ENCODE measurements around the gene ARHGAP26. TPM values are rescaled to one million over a fixed set of nuclear protein-coding genes. Genes with fewer than 3 reads are reported as not detected.

ARHGAP26 gene
- total RNA-seq, 1 experiment from 2014 or later, result 34.5 TPM

GRCh38 chr5:142939884-142940283 lies 169.7 kb downstream of the ARHGAP26 start:
- no peak overlapping the region for H2AFZ ChIP-seq (ENCODE audit: low read depth, low read length, poor library complexity, severe bottlenecking)
- H3K9me2 ChIP-seq (ENCODE audit: insufficient read depth), result no peaks in the 10 kb centered on the region
- H3K4me1 ChIP-seq (ENCODE audit: control insufficient read depth in 1 of 2, insufficient read depth in 2 of 2, low read length in 2 of 2), result no peaks in the 10 kb centered on the region
- ChIA-PET RAD21 (ENCODE audit: low non-redundant PET in 1 of 2, low total read pairs in 2 of 2, uncharacterized antibody in 2 of 2, unreplicated experiment in 2 of 2) (no interaction called here), POLR2A (no interaction called here), CTCF (interaction anchor here (1.3 kb wide), 1 partner anchor 19 kb away, joined by 3 read pairs; no protein-coding TSS in a partner anchor)
- H4K20me1 ChIP-seq (ENCODE audit: insufficient read depth), result no peaks in the 10 kb centered on the region
- intact Hi-C loops (cut with micrococcal nuclease), result no loop called here
- BruUV-seq (replicated peaks), result no TSS peak
- H3K9me3 ChIP-seq (ENCODE audit: control insufficient read depth in 1 of 2, insufficient read depth in 1 of 2, low read depth in 1 of 2, low read length in 2 of 2), result no peaks in the 10 kb centered on the region
- H3K27ac ChIP-seq (ENCODE audit: low read depth, low read length), result no peak overlapping the region
- H3K27me3 ChIP-seq (ENCODE audit: insufficient read depth, low read length), result no peaks in the 10 kb centered on the region
- H3K9ac ChIP-seq (ENCODE audit: low read length), result no peak overlapping the region
- H3K4me3 ChIP-seq (replicated peaks in 1 of 2; ENCODE audit: low read depth in 1 of 2, low read length in 2 of 2), result no peak overlapping the region
- no peak overlapping the region for H3K4me2 ChIP-seq (ENCODE audit: low read length)
- TF ChIP-seq TCF7L2 (IDR thresholded peaks at IDR 0.05; ENCODE audit: borderline replicate concordance, extremely low read depth, insufficient read depth, insufficient read length), result no peak
- no peak for TF ChIP-seq CEBPB (IDR thresholded peaks at IDR 0.05; ENCODE audit: low read depth)
- TF ChIP-seq FOSL1 (IDR thresholded peaks at IDR 0.05; ENCODE audit: low read depth), result no peak
- TF ChIP-seq POLR2A (IDR thresholded peaks at IDR 0.05; ENCODE audit: borderline replicate concordance, extremely low read depth, insufficient read depth, insufficient read length), result no peak
- TF ChIP-seq SIN3A (IDR thresholded peaks at IDR 0.05; ENCODE audit: low read depth), result no peak
- no peak for TF ChIP-seq CTCF (IDR thresholded peaks at IDR 0.05 in 2 of 3, conservative IDR thresholded peaks at IDR 0.05 in 1 of 3; ENCODE audit: borderline replicate concordance in 1 of 3, insufficient read depth in 1 of 3, low read depth in 2 of 3, low read length in 2 of 3)
- no peak for TF ChIP-seq MAX (IDR thresholded peaks at IDR 0.05)
- TF ChIP-seq SRF (IDR thresholded peaks at IDR 0.05; ENCODE audit: low read depth), result no peak
- no peak for TF ChIP-seq CBX3 (IDR thresholded peaks at IDR 0.05; ENCODE audit: low read depth)
- TF ChIP-seq EGR1 (IDR thresholded peaks at IDR 0.05; ENCODE audit: low read depth), result no peak
- TF ChIP-seq RAD21 (IDR thresholded peaks at IDR 0.05; ENCODE audit: low read depth), result no peak
- no peak for TF ChIP-seq JUND (IDR thresholded peaks at IDR 0.05)
- no peak for TF ChIP-seq SP1 (IDR thresholded peaks at IDR 0.05; ENCODE audit: low read depth)
- DNase-seq (ENCODE audit: low read depth, low spot score), result no peak
- no peaks in the 10 kb centered on the region for H3K36me3 ChIP-seq (ENCODE audit: control insufficient read depth in 1 of 2, insufficient read depth in 2 of 2, low read length in 2 of 2)
- no peaks in the 10 kb centered on the region for H3K79me2 ChIP-seq (ENCODE audit: insufficient read depth, low read length)
- no peak for ATAC-seq
